Fibroblast of mammary gland (primary cell): ENCODE results near the gene MYL12B.

Experiments
- DNase-seq: peaks from one replicate; pipeline ENCODE4 v3.0.0-alpha.2; 2010; ENCODE audit warnings: low read depth
- H3K4me3 ChIP-seq: 2 replicates; pipeline ENCODE4 v1.5.1; 2011; ENCODE audit warnings: low read depth, mild to moderate bottlenecking, low read length, moderate library complexity; ENCODE audit not compliant: control insufficient read depth
- CTCF ChIP-seq: conservative IDR thresholded peaks from 2 replicates; pipeline ENCODE4 v1.5.1; 2011; ENCODE audit warnings: low read depth, low read length, inconsistent platforms; ENCODE audit not compliant: control insufficient read depth, insufficient read depth

MYL12B gene

GRCh38 chr18:3247240-3248061 lies 14.5 kb upstream of the MYL12B start, which contains the start of gene MYL12A:
Gene MYL12A (plus strand): TSS chr18:3247801. CDS start chr18:3253248, 5,447 bp downstream.
- H3K4me3 ChIP-seq = peak within 1 kb of the TSS; percentile 67
- TF ChIP-seq CTCF = no peak
- DNase-seq = peak; percentile 98

DNA sequence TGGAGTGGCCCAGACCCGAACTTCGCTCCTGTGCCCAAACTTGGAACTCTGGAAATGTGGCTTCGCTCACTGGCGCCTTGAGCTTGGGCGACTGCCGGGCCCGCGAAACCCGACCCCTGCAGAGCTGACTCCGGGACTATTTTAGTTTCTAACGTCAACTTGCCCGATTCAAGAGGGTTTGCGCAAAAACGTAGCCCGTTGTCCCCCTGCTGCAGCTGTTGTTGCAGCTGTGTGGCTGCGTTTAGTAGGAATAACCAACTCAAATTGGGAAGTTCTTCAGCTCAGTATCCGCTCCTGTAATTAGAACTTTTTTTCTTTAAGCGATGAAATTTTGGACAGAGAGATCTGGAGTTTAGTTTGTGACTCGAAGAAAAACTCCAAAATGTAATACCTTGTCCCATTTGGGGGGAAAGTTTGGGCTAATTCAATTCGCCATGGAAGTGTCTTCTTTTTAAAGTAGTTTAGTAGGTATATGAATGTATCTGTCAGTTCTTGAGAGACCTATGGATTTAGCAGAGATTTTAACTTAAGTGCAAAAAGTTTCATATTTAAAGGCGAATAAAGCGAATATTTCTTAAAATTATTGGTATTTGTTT lies 13.8 kb upstream of the MYL12B start:
- peak; percentile 45 for DNase-seq
- TF ChIP-seq CTCF = no peak
- peak overlapping the region; percentile 67 for H3K4me3 ChIP-seq

DNA sequence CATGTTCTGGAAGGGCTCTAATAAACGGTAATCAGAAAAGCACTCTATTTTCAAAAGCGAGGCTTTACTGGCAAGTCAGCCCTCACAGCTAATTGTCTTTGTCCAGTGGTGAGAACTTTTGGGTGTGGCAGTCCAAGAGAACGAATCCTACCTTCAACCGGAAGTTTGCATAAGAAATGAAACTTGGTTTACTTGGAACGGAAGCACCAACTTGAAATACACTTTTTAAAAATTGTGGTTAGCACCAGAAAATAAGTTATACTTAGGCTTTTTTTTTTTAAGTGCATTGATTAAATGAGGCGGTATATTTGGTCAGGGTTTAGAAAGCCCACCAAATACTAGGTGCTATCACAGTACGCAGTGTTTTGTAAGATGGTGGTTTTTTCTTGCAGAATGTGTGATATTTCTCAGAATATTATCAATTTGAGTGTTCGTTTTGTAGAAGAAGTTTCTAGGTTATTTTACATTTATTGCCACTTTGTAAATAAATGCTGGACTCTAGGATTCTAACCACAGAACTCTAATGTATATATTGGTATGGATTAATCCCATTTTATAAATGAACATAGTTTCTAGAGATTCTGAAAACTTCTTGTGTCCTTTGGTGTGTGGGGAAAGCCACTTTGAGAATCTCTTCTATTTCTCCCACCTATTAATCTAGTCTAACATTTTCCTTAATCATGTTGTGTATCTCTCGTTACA lies 13.1 kb upstream of the MYL12B start:
- DNase-seq = peak; percentile 51
- peak overlapping the region; percentile 67 for H3K4me3 ChIP-seq
- no peak for TF ChIP-seq CTCF

GRCh38 chr18:3250237-3251107 lies 11.5 kb upstream of the MYL12B start:
- peak; percentile 71 for DNase-seq
- H3K4me3 ChIP-seq = no peak overlapping the region
- TF ChIP-seq CTCF = no peak

DNA sequence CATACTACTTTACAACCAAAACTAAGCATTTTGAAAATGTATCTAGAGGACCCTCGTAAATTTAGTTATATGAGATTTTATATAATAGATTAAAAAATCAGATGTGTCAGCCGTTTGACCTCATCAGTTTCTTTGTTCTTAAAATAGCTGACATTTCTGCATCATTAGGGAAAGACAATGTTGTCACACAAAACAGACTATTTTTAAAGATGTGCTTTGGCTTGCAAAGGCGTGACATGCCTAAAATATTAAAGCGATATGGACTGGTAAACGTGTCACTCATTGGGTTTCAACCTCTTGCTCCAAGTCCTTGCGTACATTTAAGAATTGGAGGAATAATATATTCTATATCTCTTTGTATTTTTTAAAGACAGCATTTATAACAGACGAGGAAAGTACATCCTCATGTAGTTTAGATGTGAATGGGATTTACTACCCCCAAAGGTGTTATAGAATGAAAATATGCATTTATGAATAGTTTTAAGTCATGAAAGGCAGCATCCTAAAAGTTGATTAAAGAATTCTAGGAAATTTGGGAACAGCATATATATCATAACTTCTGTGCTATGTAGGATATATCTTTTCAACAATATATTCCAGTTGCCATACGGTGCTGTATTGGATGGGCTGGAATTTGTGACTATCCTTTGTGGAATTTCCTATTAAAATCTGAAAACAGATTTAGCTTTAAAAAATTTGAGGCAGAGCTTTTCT lies 10.5 kb upstream of the MYL12B start:
- DNase-seq = no peak
- no peak overlapping the region for H3K4me3 ChIP-seq
- no peak for TF ChIP-seq CTCF
